ENCODE results near the gene ARRDC5. TPM values are rescaled to one million over a fixed set of nuclear protein-coding genes. Genes with fewer than 3 reads are reported as not detected.
"Not testable (repeated sequence)": the region's sequence is repeated elsewhere in the genome, so short reads cannot be mapped to it uniquely, and the experiment has no call there.

Gene ARRDC5
- total RNA-seq, 1 experiment from 2014 or later = not detected

DNA sequence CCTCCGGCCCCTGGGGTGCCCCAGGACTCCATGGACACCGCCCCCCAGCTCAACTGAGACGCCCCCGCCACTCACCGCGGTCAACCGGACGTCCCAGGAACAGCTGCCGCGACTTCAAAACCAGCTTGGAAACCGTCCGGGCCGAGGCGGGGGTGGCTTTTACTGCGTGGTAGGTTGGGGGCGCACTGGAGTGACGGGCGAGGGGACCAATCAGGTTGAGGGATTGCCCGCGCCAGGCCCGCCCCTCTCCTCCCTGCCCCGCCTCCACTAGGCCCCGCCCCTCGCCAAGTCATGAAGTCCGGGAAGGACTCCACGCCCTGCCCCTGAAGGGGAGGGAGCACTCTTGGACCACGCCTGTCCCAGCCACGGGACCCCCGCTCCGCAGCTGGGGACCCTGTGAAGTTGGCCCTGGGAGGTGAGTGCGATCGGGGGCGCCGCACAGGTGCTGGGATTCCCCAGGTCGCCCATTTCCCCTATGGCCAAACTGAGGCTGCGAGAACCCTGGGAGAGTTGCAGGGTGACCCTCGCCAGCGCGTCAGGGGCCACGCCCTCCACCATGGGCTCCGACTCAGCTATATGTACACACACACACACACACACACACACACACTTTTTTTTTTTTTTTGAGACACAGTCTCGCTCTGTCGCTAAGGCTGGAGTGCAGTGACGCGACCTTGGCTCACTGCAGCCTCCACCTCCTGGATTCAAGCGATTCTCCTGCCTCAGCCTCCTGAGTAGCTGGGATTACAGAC is 35.0 kb downstream of the ARRDC5 start, which contains the start of gene PLIN3:
PLIN3 (minus strand) TSS at position 134 of the 752 bp plus-strand sequence. CDS start 6,273 bp downstream, outside the sequence.
- Histone ChIP-seq H3K4me1 (peaks cover 13% of the 10 kb centered on the region), H3K27me3 (no peaks in the 10 kb centered on the region), H3K9me3 (replicated peaks) (no peaks in the 10 kb centered on the region), H3K36me3 (no peaks in the 10 kb centered on the region), H3K4me3 (peak within 1 kb of the TSS; percentile 67), H3K27ac (peak within 1 kb of the TSS; percentile 6; the same call in 1 of the 2 replicates)
- DNase-seq = peak; percentile 95 to 98

GRCh38 chr19:4866595-4867424 is 35.9 kb downstream of the ARRDC5 start:
- no peaks in the 10 kb centered on the region for H3K9me3 ChIP-seq (replicated peaks)
- H3K27ac ChIP-seq = peak overlapping the region; percentile 6; the same call in 1 of the 2 replicates
- H3K4me3 ChIP-seq = peak overlapping the region; percentile 67
- no peaks in the 10 kb centered on the region for H3K27me3 ChIP-seq
- peak; percentile 54 to 60 for DNase-seq
- H3K36me3 ChIP-seq = no peaks in the 10 kb centered on the region
- peaks cover 13% of the 10 kb centered on the region for H3K4me1 ChIP-seq

DNA sequence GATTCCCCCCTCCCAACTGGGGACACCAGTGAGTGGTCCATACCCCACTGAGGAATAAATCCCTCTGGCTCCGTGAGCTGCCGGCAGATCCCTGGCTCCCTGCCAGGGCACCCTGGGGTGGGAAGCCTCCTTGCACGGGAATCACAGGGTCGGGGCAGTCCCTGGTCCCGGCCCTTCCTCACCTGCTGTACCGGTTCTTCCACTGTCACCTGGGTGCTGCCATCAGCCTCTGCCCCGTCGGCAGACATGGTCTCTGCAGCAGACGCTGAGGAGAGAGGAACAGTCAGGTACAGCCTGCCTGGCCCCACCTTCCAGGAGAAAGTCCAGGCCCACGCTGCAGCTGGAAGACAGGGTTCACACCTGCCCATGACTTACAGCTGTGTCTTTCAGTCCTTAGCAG is 41.5 kb downstream of the ARRDC5 start:
- H3K4me1 ChIP-seq = no peaks in the 10 kb centered on the region
- peaks cover 9% of the 10 kb centered on the region; the same call in 1 of the 2 replicates for H3K36me3 ChIP-seq
- no peak overlapping the region for H3K4me3 ChIP-seq
- H3K27ac ChIP-seq = no peak overlapping the region
- H3K27me3 ChIP-seq = no peaks in the 10 kb centered on the region
- H3K9me3 ChIP-seq (replicated peaks) = no peaks in the 10 kb centered on the region
- no peak for DNase-seq

DNA sequence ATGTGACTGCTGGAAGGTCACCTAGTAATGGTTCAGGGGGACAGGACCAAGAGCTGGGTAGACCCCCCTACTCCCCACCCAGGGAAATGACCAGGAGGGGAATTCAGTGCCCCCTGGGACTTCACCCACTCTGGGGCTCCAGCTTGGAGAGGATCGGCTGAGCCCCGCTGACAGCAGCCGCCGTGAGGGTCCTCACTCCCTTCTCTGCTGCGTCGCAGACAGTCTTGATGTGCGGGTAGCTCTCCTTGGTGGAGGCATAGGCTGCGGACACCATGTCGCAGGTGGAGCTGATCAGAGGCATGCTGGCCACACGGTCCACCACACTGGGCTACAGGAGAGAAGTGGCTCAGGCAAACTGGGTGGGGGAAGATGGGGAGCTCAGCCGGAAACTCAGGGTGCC is 43.0 kb downstream of the ARRDC5 start:
- H3K27me3 ChIP-seq = no peaks in the 10 kb centered on the region
- H3K9me3 ChIP-seq (replicated peaks) = no peaks in the 10 kb centered on the region
- no peak for DNase-seq
- H3K36me3 ChIP-seq = peaks cover 12% of the 10 kb centered on the region
- H3K4me3 ChIP-seq = no peak overlapping the region
- H3K4me1 ChIP-seq = no peaks in the 10 kb centered on the region
- H3K27ac ChIP-seq = no peak overlapping the region

DNA sequence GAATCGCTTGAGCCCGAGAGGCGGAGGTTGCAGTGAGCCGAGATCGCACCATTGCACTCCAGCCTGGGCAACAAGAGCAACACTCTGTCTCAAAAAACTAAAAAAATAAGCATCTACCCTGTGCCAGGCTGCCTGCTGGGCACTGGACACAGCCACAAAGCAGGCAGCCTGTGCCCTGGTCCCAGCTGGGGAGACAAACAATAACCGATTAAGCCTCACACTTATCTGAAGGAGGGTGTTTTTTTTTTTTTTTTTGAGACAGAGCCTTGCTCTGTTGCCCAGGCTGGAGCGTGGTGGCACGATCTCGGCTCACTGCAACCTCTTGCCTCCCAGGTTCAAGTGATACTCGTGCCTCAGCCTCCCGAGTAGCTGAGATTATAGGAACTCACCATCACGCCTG is 46.2 kb downstream of the ARRDC5 start:
- not testable (repeated sequence) for DNase-seq, H3K4me1 ChIP-seq, H3K27ac ChIP-seq

GRCh38 chr19:4853506-4853905 is 49.2 kb downstream of the ARRDC5 start:
- H3K27me3 ChIP-seq; DNase-seq; H3K4me1 ChIP-seq; H3K9me3 ChIP-seq (replicated peaks); H3K4me3 ChIP-seq; H3K27ac ChIP-seq: not testable (repeated sequence)
- H3K36me3 ChIP-seq = peaks cover 14% of the 10 kb centered on the region

More for the DNA sequence above, 46.2 kb downstream of the ARRDC5 start:
- peaks cover 14% of the 10 kb centered on the region for H3K36me3 ChIP-seq
- H3K4me3 ChIP-seq; H3K9me3 ChIP-seq (replicated peaks); H3K27me3 ChIP-seq: not testable (repeated sequence)

- Histone ChIP-seq H3K4me3 (no peak overlapping the region), H3K36me3 (peaks cover 14% of the 10 kb centered on the region), H3K27me3 (no peaks in the 10 kb centered on the region), H3K9me3 (replicated peaks) (no peaks in the 10 kb centered on the region), H3K4me1 (no peaks in the 10 kb centered on the region), H3K27ac (no peak overlapping the region)
- DNase-seq = no peak
These were observed 50.2 kb downstream of the ARRDC5 start for GRCh38 chr19:4852484-4852883.

- Histone ChIP-seq H3K27ac (no peak overlapping the region), H3K27me3 (no peaks in the 10 kb centered on the region), H3K9me3 (replicated peaks) (no peaks in the 10 kb centered on the region), H3K4me3 (no peak overlapping the region), H3K4me1 (no peaks in the 10 kb centered on the region), H3K36me3 (peaks cover 18% of the 10 kb centered on the region)
- DNase-seq = peak; percentile 67 to 79
These were observed 51.0 kb downstream of the ARRDC5 start for GRCh38 chr19:4851551-4852290.

- no peaks in the 10 kb centered on the region for H3K4me1 ChIP-seq
- DNase-seq = no peak
- no peak overlapping the region for H3K27ac ChIP-seq
- no peaks in the 10 kb centered on the region for H3K9me3 ChIP-seq (replicated peaks)
- H3K27me3 ChIP-seq = no peaks in the 10 kb centered on the region
- H3K4me3 ChIP-seq = no peak overlapping the region
- H3K36me3 ChIP-seq = peaks cover 27% of the 10 kb centered on the region
These were observed 53.7 kb downstream of the ARRDC5 start for GRCh38 chr19:4849019-4849418.

DNA sequence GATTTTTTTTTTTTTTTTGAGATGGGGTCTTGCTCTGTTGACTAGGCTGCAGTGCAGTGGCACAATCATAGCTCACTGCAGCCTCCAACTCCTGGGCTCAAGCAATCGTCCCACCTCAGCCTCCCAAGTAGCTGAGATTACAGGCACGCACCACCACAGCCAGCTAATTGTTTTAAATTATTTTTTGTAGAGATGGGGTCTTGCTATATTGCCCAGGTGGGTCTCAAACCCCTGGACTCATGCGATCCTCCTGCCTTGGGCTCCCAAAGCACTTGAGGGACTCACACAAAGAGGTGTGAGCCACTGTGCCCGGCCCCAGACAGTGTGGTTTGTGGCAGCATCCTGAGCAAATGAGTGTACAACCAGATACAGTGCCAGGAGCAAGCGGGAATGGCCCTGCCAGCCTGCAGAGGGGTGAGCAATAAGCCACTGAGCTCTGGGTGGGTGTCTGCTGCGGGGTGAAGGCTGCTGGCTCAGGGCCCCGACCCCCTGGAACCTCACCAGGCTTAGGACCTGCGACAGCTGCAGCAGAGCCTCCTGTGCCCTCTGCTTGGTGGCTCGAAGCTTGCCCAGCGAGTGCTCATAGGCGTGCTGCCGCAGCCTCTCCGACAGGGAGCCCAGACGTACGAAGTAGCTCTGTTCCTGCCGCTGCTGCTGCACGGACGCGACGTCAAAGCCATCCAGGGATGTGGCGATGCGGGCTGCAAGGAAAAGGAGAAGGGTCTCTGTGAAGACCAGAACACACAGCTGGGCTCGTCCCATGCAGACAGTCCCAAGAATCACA is 55.3 kb downstream of the ARRDC5 start:
- Histone ChIP-seq H3K9me3 (replicated peaks) (no peaks in the 10 kb centered on the region), H3K27me3 (no peaks in the 10 kb centered on the region), H3K27ac (no peak overlapping the region), H3K4me1 (peaks cover 5% of the 10 kb centered on the region), H3K36me3 (peaks cover 33% of the 10 kb centered on the region), H3K4me3 (no peak overlapping the region)
- no peak for DNase-seq

- H3K4me3 ChIP-seq; H3K27ac ChIP-seq; H3K9me3 ChIP-seq (replicated peaks); H3K4me1 ChIP-seq; H3K27me3 ChIP-seq: not testable (repeated sequence)
- H3K36me3 ChIP-seq = peaks cover 28% of the 10 kb centered on the region
- DNase-seq = peak in 1 of 2 experiments; percentile 37
These were observed 56.7 kb downstream of the ARRDC5 start for GRCh38 chr19:4845975-4846374.

GRCh38 chr19:4844348-4845179 is 58.1 kb downstream of the ARRDC5 start:
- Histone ChIP-seq H3K4me1 (peaks cover 9% of the 10 kb centered on the region), H3K36me3 (peaks cover 31% of the 10 kb centered on the region), H3K27me3 (no peaks in the 10 kb centered on the region), H3K4me3 (no peak overlapping the region), H3K9me3 (replicated peaks) (no peaks in the 10 kb centered on the region), H3K27ac (no peak overlapping the region)
- no peak for DNase-seq

DNA sequence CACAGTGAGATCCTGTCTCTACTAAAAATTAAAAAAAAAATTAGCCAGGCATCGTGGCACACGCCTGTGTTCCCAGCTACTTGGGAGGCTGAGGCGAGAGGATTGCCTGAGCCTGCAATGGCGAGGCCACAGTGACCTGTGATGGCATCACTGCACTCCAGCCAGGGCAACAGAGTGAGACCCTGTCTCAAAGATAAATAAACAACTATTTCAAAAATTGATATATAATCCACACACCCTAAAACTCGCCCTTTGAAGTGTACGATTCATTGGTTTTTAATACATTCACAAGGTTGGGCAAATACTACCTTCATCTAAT is 59.1 kb downstream of the ARRDC5 start:
- Histone ChIP-seq H3K36me3 (peaks cover 38% of the 10 kb centered on the region), H3K27ac (no peak overlapping the region), H3K9me3 (replicated peaks) (no peaks in the 10 kb centered on the region), H3K27me3 (no peaks in the 10 kb centered on the region), H3K4me3 (no peak overlapping the region), H3K4me1 (peaks cover 9% of the 10 kb centered on the region)
- DNase-seq = no peak
